ENCODE measurements around the gene WDR49.
A peak's percentile ranks its signal among the peaks of the same experiment; 100 is the strongest.

Gene WDR49

DNA sequence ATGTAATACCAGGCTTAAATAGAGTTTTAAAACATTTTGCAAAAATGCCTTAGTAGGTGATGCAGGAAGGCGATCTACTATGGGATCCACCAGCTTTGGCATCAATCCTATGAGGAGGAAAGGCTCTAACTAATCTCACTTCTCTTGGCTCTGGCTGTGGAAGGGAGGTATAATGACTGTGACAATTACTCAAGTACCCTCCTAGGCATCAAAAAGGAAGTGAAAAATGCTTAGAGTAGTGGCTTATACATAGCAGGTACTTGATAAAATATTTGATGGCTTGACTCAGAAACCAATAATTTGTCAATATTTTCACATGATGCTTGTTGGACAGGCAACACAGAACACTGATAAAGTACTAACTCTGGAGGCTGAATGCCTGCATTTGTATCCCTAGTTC, 145.8 kb downstream of the WDR49 start:
- TF ChIP-seq, protein P1, sequence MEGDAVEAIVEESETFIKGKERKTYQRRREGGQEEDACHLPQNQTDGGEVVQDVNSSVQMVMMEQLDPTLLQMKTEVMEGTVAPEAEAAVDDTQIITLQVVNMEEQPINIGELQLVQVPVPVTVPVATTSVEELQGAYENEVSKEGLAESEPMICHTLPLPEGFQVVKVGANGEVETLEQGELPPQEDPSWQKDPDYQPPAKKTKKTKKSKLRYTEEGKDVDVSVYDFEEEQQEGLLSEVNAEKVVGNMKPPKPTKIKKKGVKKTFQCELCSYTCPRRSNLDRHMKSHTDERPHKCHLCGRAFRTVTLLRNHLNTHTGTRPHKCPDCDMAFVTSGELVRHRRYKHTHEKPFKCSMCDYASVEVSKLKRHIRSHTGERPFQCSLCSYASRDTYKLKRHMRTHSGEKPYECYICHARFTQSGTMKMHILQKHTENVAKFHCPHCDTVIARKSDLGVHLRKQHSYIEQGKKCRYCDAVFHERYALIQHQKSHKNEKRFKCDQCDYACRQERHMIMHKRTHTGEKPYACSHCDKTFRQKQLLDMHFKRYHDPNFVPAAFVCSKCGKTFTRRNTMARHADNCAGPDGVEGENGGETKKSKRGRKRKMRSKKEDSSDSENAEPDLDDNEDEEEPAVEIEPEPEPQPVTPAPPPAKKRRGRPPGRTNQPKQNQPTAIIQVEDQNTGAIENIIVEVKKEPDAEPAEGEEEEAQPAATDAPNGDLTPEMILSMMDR (IDR thresholded peaks at IDR 0.05) = no peak

DNA sequence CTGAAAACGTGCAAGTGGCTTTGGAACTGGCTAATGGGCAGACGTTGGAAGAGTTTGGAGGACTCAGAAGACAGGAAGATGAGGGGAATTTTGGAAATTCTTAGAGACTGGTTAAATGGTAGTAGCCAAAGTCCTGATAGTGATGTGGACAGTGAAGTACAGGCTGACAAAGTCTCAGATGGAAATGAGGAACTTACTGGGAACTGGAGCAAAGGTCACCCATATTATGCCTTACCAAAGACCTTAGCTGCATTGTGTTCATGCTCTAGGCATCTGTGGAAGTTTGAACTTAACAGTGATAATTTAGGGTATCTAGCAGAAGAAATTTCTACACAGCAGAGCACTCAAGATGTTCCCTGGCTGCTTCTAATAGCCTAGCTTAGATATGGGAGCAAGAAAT, 151.3 kb downstream of the WDR49 start:
- TF ChIP-seq, protein P1 (IDR thresholded peaks at IDR 0.05) = no peak

DNA sequence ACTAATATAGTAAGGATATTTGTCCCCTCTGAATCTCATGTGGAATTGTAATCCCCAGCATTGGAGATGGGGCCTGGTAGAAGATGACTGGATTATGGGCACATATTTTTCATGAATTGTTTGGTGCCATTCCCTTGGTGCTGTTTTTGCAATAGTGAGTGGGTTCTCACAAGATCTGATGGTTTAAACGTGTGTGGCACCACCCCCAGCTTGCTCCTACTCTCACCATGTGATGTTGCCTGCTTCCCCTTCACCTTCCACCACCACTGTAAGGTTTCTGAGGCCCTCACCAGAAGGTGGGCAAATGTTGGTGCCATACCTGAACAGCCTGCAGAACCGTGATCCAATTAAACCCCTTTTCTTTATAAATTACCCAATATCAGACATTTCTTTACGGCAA, 151.8 kb downstream of the WDR49 start:
- TF ChIP-seq, protein P1 (IDR thresholded peaks at IDR 0.05) = no peak

DNA sequence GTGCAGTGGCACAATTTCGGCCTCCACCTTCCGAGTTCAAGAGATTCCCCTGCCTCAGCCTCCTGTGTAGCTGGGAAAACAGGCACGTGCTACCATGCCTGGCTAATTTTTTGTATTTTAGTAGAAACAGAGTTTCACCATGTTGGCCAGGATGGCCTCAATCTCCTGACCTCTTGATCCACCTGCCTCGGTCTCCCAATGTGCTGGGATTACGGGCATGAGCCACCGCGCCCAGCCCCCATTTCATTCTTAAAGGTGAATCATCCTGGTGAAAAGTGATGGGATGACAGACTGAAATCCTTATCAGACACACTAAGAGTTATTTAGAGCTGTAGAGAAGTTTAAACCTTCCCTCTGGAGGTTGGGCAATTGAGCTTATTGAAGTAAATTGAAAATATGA, 155.8 kb downstream of the WDR49 start:
- TF ChIP-seq, protein P1 (IDR thresholded peaks at IDR 0.05) = no peak

DNA sequence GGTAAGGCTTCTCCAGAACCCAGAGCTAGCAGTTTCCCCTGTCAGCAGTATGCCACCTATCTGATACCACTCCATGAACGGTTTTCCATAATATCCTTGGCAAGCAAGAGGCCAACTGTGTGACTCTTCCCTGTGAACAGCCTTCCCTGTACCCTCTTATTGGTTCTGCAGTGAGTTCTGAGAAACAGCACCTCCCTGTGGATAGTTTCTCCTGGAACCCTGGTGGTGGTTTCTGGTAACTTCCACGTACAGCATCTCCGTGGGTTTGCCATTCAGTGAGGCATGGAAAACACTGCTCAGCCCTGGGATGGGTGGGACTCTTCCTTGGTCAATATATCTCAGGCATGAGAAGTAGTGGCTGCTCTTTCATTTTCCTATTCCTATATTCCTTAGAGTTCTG, 160.5 kb downstream of the WDR49 start:
- TF ChIP-seq, protein P1 (IDR thresholded peaks at IDR 0.05) = peak; percentile 43; the same call in 1 of the 2 replicates

DNA sequence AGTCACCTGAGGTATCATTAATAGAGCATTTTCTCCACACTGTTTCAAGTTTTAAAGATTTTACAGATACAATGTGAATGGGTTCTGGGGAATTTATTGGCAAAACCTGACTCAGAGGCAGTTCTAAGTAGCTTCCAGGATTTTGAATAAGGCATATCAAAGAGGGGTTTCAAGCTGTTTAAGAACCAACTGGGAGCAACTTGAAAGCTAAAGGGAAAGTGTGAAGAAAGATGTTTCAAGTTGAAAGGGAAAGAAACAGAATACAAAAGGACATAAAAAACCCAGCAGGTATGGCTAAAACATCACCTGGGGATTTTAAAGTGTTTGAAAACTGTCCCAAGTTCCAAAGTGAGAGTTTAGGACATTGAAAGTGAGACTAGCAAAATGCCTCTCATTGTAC, 162.1 kb downstream of the WDR49 start:
- TF ChIP-seq, protein P1 (IDR thresholded peaks at IDR 0.05) = no peak

DNA sequence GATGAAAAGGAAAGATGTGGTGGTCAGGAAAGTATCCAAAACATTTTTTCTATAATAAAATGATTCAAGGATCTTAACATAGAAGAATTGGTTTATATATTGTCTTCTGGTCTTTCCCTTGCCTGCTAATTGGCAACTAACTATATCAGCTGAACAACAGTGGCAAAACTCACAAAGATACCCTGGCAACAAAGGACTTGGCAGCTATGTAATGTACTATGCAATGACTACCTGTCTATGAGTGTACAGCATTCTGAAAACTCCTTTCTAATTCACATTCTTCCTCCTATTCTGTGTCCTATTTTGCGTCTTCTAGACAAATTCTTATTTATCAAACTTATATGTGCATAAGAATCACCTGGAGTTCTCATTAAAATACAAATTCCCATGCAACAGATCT, 164.2 kb downstream of the WDR49 start:
- TF ChIP-seq, protein P1 (IDR thresholded peaks at IDR 0.05) = no peak

DNA sequence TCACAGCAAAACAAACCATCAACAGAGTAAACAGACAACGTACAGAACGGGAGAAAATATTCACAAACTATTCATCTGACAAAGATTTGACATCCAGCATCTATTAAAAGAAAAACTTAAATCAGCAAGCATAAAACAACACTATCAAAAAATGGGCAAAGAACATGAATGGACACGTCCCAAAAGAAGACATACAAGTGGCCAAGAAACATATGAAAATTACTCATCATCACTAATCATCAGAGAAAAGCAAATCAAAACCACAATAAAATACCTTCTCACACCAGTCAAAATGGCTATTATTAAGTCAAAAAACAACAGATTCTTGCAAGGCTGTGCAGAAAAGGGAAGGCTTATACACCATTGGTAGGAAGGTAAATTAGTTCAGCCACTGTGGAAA, 166.2 kb downstream of the WDR49 start:
- TF ChIP-seq, protein P1 (IDR thresholded peaks at IDR 0.05) = no peak
